Placental epithelial cell (primary cell): ENCODE data around the gene KMT2A. TPM values are rescaled to one million over a fixed set of nuclear protein-coding genes. Genes with fewer than 3 reads are reported as not detected.

Experiments
- total RNA-seq: library from RNA; depleted of rRNA; stranded (reverse); fragments of >200 nt; gene quantifications from 2 replicates; pipeline ENCODE4 v1.2.3, GENCODE V29; 2012

KMT2A gene
- total RNA-seq = 50.6 and 58.0 TPM in 2 replicates

DNA sequence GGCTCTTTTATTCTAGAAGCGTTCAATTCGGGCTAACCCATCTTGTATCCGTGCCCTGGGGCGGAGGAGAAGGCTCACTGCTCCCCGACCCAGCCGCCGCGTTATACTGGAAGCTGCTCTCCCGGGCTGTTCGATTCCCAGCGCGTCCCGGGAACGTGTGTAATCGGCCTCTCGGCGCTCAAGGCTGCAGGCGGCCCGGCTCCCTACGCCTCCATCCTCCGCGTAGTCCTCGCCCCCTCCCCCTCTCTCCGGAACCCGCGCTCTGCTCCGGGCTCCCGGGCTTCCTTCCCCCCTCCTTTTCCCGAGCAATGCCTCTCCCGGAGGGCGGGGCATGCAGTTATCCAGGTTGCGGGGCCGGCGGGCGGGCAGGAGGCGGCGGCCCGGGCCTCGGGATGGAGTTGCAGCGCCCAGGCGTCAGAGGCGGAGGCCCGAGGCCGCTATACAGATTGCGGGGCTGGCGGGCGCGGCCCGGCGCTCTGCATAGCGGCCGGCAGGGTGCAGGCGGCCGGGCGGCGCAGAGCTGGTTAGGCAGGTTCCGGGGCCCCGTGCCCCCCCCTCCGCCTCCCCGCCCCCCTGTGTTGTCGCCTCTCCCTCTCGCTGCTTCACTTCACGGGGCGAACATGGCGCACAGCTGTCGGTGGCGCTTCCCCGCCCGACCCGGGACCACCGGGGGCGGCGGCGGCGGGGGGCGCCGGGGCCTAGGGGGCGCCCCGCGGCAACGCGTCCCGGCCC is at the start of gene KMT2A:
KMT2A (plus strand) TSS at position 600 of the 732 bp plus-strand sequence; CDS start at position 621, 21 bp downstream.

DNA sequence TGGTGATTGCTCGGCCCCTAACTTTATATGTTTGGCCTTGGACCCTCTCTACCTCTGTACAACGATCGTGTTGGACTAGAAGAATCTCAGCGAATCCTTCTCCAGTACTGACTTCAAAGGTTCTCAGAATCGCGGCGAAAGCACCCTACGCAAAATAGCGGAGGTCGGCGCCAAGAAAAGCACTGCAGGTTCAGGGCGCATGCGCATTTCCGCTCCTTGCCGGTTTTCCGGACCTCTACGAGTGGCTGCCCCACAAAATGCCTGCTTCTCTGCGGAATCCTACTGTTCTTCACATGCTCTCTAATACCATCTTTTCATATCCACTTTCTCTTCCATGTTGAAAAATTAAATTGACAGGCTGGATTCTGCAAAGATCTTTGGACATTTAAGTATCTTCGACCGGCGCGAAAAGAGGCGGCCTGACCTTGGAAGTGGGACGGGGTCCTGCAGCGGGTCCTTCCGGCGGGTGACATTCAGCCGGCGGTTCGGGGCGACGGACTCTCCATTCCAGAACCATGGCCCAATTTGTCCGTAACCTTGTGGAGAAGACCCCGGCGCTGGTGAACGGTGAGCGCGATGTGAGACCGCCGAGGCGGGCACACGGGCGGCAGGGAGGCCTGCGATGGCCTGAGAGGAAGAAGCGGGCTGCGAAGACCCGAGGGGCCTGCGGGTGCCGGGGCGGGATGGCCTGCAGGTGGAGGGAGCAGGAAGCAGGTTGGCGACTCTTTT is 35.0 kb upstream of the KMT2A start, which contains the start of gene ATP5MG:
ATP5MG (plus strand) TSS at position 456 of the 729 bp plus-strand sequence; CDS start at position 516, 60 bp downstream.

DNA sequence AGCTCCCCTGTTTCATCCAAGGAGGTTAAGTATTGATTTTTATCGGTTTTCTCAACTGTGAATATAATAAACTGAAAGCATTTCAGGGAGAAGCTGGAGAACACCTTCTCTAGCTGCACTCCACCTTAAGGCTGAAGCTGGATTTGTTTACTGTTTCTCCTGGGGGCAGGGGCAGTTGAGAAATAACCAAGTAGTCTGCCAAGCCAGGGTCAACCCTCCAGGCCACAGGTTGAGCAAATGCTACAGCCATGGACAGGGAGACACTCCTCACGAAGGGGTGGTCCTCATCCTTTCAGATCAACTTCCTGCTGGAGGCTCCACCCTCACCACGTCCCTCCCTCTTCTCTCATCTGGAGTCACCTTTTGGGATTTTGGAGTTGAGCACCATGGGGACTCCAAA is 90.8 kb downstream of the KMT2A start, which contains the start of gene TTC36:
TTC36 (plus strand) TSS at position 366 of the 400 bp plus-strand sequence; CDS start at position 387, 21 bp downstream.

DNA sequence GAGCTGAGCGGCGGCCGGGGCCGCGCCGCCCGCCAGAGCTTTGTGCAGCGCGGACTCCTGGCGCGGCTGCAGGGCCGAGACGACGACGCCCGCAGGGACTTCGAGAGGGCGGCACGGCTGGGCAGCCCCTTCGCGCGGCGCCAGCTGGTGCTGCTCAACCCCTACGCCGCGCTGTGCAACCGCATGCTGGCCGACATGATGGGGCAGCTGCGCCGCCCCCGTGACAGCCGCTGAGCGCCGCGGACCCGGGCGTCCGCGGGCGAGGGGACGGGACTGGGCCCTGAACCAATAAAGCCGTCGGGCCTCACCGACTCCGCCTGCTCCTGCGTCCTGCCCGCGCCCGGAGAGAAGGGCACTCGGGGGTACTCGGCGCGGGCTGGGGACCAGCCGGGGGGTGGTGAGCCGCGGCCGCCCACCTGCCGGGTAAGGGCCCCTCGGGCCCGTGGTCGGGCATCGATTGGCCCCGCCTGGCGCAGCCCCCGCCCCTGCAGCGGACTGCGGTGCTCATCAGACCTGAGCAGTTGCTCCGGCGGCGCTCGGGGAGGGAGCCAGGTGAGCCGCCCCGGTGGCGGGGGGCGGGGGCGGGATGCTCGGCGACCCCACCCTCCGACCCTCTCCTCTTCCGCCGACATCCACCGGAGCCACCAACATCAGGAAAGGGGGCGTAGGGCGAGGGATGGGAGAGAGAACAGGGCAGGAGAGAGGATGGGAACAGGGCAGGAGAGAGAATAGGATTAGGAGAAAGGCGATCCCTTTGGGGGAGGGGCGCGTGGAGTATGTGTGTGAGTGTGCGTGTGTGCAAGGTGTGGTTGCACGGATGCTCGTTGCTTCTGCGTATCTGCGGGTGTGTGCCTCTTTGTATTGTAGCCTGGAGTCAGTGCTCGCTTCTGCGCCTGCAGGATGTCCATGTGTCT is 94.6 kb downstream of the KMT2A start, which contains the start of gene TMEM25:
TMEM25 (plus strand) TSS at position 510 of the 914 bp plus-strand sequence. CDS start 610 bp downstream, outside the sequence.

DNA sequence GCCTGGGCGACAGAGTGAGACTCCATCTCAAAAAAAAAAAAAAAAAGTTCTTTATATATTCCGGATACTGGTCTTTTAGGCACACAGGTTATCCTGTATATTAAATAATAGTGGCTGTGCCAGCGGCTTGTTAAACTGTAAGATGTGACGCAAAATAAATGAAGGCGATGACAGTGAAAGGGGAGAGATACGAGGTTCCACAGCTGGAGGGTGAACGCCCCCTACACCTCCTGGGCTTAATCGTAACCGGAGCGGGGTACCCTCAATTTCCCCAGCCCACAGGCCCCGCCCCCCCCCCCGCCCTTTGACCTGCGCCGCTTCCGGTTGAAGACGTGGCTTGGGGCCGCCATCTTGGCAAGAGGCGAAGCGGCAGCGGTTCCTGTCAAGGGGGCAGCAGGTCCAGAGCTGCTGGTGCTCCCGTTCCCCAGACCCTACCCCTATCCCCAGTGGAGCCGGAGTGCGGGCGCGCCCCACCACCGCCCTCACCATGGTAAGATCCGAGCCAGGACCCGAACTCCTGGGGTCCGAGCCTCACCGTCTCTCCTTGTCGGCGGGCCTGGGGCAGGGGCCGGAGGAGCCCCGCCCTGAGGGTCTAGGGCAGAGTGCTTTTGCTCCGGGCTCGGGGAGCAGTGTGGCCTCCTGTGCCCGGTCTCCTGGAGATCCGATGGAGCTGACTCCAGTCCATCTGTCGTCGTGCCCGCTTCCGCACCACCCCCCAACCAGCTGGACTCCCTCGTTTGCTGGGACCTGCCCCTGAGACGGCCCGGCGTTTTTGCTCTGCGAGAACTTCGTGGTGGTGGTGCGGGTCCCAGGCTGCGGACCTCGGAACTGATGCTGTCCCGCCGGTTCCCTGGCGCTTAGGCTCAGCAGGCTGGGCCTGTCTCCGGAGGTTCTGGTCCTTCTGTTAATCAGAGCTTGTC is 136.0 kb downstream of the KMT2A start, which contains the start of gene ARCN1:
ARCN1 (plus strand) TSS at position 349 of the 920 bp plus-strand sequence; CDS start at position 488, 139 bp downstream.

Other genes with a start within 250 kb of the KMT2A start
- under 0.01 TPM in 1 of 2 replicates, not detected in the other for gene JAML, start 211.5 kb upstream of the KMT2A start, total RNA-seq
- gene MPZL3, start 184.1 kb upstream of the KMT2A start, total RNA-seq = 35.3 and 61.1 TPM in 2 replicates
- 69.5 and 85.8 TPM in 2 replicates for gene MPZL2, start 172.2 kb upstream of the KMT2A start, total RNA-seq
- not detected in 2 replicates for gene CD3E, start 131.8 kb upstream of the KMT2A start, total RNA-seq
- not detected in 2 replicates for gene CD3D, start 93.8 kb upstream of the KMT2A start, total RNA-seq
- gene CD3G, start 92.1 kb upstream of the KMT2A start, total RNA-seq = not detected in 2 replicates
- 39.7 and 67.5 TPM in 2 replicates for gene UBE4A, start 76.9 kb upstream of the KMT2A start, total RNA-seq
- 34.5 and 41.3 TPM in 2 replicates for gene ATP5MG, start 34.9 kb upstream of the KMT2A start, total RNA-seq
- gene TTC36, start 91.0 kb downstream of the KMT2A start, total RNA-seq = 1.2 and 2.7 TPM in 2 replicates
- gene TMEM25, start 94.7 kb downstream of the KMT2A start, total RNA-seq = 42.0 and 60.8 TPM in 2 replicates
- 40.4 and 43.8 TPM in 2 replicates for gene IFT46, start 129.4 kb downstream of the KMT2A start, total RNA-seq
- 148 and 247 TPM in 2 replicates for gene ARCN1, start 135.9 kb downstream of the KMT2A start, total RNA-seq
- 29.4 and 37.4 TPM in 2 replicates for gene PHLDB1, start 171.1 kb downstream of the KMT2A start, total RNA-seq
- not detected in 2 replicates for gene TREH, start 243.2 kb downstream of the KMT2A start, total RNA-seq